VCaP (cell line): ENCODE results near the gene ACTN4.
A peak's percentile ranks its signal among the peaks of the same experiment; 100 is the strongest.

Experiments used
- H3K27ac ChIP-seq: fragments of 450-650 bp; 2 replicates; pipeline ENCODE4 v1.5.1; 2017
- CTCF ChIP-seq: fragments of 450-650 bp; conservative IDR thresholded peaks from 2 replicates; pipeline ENCODE4 v1.5.1; 2017; ENCODE audit warnings: mild to moderate bottlenecking, moderate library complexity

Gene ACTN4

GRCh38 chr19:38706792-38707511, 59.5 kb downstream of the ACTN4 start:
- H3K27ac ChIP-seq = peak overlapping the region; percentile 95
- TF ChIP-seq CTCF = no peak

GRCh38 chr19:38707512-38708114, 60.2 kb downstream of the ACTN4 start:
- no peak for TF ChIP-seq CTCF
- H3K27ac ChIP-seq = peak overlapping the region; percentile 95

- peak overlapping the region; percentile 95 for H3K27ac ChIP-seq
- no peak for TF ChIP-seq CTCF
Observed at GRCh38 chr19:38708413-38709024, 61.1 kb downstream of the ACTN4 start.

- TF ChIP-seq CTCF = no peak
- H3K27ac ChIP-seq = peak overlapping the region; percentile 95
Observed at GRCh38 chr19:38709119-38709518, 61.7 kb downstream of the ACTN4 start.

GRCh38 chr19:38709671-38710415, 62.4 kb downstream of the ACTN4 start:
- H3K27ac ChIP-seq = peak overlapping the region; percentile 95
- TF ChIP-seq CTCF = no peak

- no peak for TF ChIP-seq CTCF
- peak overlapping the region; percentile 95; the same call in 1 of the 2 replicates for H3K27ac ChIP-seq
Observed at GRCh38 chr19:38710416-38710702, 62.9 kb downstream of the ACTN4 start.
